Stimulated activated CD4-positive, alpha-beta T cell treated with anti-CD3 and anti-CD28 coated beads, Interleukin-2, amount 100 ng/mL, for 4 hours (primary cell): ENCODE measurements around the gene ZNF418.
"Not testable (repeated sequence)": the region's sequence is repeated elsewhere in the genome, so short reads cannot be mapped to it uniquely, and the experiment has no call there.

ENCODE experiments used
- DNase-seq: peaks from one replicate; pipeline ENCODE4 v3.0.0-alpha.2; 2020; ENCODE audit warnings: low read depth

ZNF418 gene

DNA sequence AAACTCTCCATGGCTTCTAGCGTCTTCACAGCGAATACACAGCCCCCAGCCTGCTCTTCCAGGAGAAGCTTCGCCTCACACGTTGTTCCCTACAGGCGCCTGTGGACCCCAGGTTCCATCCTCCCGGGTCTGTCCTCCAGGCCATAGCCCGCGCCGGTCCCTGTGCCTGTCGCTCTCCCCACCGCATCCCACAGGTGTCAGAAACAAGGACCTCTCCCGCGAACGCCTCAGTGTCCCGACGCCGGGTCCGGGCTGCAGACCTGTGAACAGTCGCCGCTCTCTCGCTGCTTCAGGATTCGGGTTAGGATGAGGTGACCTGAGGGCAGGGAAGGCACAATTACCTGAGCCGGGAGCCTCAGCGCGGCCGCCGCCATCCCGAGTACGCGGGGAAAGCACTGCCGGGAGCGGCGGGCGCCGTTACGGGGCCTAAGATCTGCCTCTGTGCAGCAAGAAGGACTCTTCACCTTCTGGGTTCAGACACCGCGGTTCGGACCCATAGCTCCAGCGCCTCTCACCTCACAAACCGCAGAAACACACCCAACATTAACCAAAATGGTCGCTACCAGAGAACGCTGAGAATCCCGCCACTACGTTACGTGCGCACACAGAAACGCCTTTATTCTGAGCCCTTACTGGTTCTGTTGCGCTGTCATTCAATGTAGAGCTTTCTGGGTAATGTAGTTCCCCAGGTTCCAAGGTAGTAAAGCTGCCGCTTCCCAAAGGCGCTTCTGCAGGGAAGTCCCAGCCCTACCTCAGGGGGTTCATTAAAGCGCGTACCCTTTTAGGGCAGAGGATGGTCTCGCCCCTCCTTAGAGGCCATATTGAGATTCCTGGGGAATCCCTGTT lies at the start of gene ZNF418:
ZNF418 (minus strand) TSS at position 583 of the 846 bp plus-strand sequence. CDS start 1,580 bp downstream, outside the sequence.
- DNase-seq, result no peak

DNA sequence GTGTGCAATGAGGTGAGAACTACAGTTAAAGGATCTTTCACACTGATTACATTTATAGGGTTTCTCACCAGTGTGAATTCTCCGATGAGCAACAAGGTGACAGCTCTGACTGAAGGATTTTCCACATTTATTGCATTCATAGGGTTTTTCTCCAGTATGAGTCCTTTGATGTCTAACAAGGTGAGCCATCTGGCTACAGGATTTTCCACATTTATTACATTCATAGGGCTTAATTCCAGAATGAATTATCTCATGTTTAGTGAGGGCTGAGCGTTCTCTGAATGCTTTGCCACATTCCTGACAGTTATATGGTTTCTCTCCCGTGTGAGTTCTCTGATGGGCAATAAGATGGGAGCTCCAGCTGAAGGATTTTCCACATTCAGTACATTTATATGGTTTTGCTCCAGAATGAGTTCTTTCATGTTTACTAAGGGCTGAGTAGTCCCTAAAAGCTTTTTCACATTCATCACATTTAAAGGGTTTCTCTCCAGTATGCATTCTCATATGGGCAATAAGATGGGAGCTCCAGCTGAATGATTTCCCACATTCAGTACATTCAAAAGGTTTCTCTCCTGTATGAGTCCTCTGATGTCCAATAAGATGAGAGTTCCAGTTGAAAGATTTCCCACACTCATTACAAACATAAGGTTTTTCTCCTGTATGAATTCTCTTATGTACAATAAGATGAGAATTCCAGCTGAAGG lies 43.5 kb upstream of the ZNF418 start:
- no peak for DNase-seq

DNA sequence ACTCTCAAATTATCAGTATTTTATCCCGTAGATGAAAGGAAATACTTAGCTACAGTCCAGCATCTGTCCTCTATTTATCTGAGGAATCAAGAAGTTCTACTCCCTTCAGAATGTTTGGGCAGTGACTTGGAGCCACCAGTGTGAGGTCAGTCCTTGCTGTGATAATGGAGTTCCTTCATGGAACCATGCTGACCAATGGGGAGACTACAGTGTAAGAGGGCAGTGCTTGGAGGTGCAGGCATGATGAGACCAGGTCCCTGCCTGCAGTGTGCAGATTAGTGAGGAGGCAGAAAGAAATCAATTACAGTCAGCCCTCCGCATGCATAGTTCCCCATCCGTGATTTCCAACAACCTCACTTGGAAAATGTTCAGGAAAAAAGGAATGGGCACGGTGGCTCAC lies 39.2 kb upstream of the ZNF418 start, which contains the start of gene C19orf18:
C19orf18 (minus strand) TSS at position 101 of the 400 bp plus-strand sequence. CDS start 102 bp downstream, outside the sequence.
- DNase-seq, result no peak

DNA sequence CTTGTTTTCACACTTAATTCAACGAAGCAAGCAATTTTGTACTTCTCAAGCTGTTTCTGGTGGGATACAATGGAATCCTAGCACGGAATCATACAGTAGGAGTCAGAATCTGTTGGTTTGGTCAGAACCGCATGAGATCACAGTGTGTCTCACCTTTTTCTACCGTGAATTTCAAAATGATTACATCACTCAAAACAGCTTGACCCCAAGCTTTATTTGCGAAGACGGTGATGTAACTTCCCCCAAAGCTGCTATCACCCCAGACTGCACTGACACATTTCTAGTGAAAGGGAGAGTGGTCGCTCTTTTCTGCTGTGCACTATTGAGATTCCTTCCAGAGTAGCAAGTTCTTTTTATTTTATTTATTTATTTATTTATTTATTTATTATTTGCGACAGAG lies 29.6 kb upstream of the ZNF418 start:
- no peak for DNase-seq

DNA sequence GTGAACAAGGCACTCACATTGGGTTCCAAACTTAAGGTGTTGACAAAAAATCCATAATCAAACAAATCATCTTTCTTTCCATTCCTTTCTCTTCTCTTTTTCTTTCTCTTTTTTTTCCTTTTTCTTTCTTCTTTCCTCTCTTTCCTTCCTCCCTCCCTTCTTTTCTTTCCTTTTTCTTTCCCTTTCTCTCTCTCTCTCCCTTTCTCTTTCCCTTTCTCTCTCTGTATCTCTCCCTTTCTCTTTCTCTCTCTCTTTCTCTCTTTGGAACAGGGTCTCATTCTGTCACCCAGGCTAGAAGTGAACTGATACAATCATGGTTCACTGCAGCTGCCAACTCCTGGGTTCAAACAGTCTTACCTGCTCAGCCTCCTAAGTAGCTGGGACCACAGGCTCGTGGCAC lies 26.6 kb upstream of the ZNF418 start:
- DNase-seq, result no peak

DNA sequence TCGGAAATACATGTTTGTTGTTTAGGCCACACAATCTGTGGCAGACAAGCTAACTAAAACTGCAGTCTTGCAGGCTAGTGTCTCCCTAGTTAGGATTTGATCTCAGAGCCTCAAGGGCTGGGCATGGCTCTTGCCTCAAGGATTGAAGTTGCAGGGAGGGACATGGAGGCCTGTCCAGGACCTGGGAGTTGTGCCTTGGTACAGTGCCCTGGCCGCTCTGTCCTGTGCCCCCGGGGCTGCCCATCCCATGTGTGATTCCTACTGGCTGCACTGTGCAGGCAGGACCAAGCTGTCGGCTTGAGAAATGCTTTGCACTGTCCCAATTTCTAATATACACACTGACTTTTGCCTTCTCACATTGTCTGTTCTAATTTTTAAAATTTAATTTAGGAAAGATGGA lies 19.8 kb upstream of the ZNF418 start:
- DNase-seq, result no peak

DNA sequence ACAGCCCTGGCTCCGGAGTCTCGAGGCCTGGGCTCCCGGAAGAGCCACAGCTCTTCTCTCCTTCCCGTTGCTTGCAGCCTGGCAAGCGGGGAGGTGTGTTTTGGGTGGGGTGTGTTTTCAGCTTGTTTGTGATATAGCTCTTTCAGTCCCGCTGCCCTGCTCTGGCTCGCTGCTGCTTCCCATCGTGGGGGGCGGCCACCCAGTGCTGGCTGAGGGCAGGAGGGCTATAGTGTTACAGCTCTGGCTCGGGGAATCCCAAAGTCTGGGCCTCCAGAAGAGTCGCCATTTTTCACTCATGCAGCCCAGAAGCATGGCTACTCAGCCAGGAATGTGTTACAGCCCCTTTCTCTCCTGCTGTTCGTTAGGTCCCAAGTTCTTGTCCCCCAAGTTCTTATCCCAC lies 14.5 kb upstream of the ZNF418 start:
- no peak for DNase-seq

DNA sequence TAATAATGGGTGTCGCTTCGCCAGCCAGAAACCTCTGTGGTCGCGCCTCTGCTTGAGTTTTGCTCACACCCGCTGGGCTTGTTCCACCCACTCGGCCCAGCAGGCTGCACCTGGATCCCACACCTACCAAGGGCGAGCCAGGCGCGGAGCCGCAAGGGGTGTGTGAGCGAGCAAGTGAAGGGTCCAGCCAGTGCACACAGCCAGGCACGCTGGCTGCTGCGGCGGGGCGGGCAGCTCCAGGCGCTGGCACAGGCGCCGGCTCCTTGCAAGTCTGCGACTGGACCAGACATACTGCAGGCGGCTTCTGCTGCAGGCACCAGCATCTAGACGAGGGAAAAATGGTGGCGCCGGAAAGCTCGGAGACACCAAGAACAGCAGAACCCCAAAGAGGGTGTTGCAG lies 14.1 kb upstream of the ZNF418 start:
- no peak for DNase-seq

DNA sequence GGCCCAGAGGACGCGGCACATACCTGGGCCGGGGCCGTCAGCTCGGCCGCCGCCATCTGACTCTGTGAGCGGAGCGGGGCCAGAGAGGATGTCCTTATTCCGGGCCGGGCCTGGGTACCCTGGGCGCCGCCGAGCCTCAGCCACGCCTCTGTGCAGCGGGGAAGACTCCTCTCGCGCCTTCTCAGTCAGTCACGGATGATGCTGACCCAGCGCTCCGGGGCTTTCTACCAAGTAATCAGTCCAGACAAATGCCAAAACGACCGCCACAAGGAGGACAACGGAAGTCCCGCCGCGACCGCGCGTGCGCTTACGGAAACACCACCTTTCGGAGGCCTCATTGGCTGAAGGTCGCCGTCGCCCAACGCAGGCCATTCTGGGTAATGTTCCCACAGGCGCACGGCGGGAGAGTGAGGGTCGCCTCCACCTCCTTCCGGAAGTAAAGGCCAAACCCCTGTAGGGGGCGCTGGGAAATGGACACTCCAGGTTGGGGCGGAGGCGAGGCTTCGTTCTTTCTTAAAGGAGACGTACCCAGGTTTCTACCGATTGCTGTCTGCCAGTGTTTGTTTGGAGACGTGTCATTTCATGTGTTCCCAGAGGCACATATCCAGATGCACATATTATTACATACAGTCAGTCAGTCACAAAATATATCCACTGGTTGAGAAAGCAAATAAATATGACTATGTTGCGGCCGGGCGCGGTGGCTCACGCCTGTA lies 12.4 kb upstream of the ZNF418 start, which contains the start of gene ZNF256:
ZNF256 (minus strand) TSS at position 288 of the 716 bp plus-strand sequence; CDS start at position 56, 232 bp downstream.
- peak; percentile 86 for DNase-seq

DNA sequence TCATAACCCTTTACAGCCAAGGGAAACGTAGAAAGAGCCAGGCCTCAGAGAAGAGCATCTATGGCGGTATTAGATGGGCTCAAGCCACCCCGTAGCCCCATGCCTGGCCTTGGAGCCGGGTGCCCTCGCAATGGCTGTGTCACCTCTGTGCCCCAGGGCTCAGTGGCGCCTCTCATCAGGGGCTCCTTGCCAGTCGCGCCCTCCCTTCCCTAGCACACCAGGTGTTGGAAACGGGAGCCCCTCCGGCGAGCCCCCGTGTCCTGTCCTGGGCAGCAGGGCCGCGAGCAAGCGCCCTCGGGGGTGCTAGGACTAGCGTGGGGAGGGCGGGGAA lies 11.9 kb upstream of the ZNF418 start:
- no peak for DNase-seq

DNA sequence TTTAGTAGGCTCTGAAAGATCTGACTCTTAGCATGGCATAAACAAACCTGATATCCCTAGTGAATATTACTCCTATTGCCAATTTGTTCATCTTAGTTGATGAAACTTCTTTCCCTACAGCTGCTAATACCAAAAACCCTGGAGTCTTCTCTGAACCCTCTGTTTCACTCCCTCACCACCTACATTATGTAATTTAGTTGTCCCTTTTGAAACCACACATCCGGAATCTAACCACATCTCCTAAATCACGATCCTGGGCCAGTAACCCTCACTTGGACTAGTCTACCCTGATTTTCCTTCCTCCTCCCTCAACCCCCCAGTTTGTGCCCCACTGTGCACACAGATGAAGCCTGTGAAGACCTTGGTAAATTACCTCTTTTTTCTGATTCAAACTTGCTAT lies 11.1 kb upstream of the ZNF418 start:
- DNase-seq, result no peak

DNA sequence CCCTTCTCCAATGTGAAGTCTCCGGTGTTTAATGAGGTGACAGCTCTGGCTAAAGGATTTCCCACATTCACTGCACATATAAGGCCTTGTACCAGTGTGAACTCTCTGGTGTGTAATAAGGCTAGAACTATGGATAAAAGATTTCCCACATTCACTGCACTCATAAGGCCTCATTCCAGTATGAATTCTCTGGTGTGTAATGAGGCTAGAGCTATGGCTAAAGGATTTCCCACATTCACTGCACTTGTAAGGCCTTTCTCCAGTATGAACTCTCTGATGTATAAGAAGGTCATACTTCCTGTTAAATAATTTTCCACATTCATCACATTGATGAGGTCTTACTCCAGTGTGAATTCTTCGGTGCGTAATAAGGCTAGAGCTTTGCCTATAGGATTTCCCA lies 6.4 kb upstream of the ZNF418 start:
- DNase-seq, result no peak

DNA sequence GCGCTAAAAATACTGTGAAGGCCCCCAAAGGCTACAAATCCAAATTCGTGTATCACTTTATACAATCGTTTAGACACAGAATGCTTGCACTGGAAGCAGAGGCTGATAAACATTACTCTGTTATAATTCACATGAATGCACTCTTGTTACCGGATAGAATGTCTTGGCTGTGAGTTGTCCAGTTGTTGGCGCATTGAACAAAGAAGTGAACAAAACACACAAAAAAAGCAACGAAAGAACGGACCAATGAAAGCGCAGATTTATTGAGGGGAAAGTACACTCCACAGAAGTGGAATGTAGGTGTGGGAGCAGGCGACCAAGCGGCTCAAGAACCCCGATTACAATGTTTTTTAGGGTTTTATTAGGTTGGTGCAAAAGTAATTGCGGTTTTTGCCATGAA lies 529 bp upstream of the ZNF418 start:
- no peak for DNase-seq

DNA sequence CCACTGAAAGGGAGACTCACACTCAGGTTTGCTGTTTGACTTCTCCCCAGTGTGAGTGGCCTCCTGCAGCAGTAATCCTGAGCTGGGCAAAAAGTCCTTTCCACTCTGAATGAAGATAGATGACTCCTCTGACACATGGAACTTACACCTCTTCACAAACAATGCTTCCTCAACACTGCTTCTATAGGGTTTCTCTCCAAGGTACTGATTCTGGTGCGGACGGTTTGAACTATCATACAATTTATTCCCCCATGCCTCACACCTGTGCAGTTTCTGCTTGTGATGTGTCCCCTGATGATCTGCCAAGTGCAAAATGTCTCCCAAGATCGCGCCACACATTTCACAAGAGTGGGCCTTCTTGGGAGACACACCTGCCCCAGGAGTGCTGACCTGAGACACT lies 7.6 kb downstream of the ZNF418 start:
- no peak for DNase-seq

DNA sequence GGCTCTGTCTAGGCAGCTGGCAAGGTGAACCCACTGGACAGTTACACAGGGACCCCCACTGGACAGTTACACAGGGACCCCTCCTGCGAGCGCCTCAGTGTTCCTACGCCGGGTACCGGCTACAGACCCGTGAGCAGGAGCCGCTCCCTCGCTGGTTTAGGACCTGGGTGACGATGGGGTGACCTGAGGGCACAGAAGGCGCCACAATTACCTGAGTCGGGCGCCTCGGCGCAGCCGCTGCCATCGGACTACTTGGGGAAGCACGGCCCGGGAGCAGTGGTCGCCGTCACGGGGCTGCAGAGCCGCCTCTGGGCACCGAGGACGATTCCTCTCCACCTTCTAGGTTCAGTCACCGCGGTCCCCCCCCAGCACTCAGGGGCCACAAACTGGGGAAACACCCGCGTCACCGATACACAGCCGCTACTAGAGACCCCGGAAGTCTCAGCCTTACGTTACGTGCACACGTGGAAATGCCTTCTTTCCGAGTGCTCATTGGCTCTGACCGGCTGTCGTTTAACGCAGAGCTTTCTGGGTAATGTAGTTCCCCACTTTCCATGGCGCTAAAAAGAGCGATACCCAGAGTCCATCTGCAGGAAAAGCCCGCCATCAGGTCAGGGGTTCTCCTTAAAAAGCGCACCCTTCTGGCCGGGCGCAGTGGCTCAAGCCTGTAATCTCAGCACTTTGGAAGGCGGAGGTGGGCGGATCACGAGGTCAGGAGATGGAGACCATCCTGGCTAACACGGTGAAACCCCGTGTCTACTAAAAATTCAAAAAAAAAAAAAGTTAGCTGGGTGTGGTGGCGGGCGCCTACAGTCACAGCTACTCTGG lies 18.8 kb downstream of the ZNF418 start, which contains the start of gene ZNF417:
ZNF417 (minus strand) TSS at position 425 of the 828 bp plus-strand sequence; CDS start at position 244, 181 bp downstream.
- peak; percentile 80 for DNase-seq

DNA sequence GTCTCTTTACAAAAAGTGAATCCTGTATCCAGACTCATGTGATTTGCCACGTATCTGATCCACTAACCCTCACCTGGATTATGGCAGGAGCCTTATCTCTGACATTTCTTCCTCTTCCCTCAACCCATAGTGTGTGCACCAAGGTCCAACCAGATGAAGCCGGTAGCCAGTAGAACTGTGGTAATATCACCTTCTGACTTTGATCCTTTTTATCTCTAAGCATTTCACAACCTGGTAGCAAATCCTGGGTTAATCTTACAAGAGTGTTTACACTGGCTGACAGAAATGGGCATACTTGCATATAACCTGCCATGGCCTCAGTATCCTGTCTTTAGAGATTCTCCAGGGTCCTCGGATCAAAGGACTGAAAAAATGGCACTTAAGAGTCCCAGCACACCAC lies 20.7 kb downstream of the ZNF418 start:
- DNase-seq, result no peak

DNA sequence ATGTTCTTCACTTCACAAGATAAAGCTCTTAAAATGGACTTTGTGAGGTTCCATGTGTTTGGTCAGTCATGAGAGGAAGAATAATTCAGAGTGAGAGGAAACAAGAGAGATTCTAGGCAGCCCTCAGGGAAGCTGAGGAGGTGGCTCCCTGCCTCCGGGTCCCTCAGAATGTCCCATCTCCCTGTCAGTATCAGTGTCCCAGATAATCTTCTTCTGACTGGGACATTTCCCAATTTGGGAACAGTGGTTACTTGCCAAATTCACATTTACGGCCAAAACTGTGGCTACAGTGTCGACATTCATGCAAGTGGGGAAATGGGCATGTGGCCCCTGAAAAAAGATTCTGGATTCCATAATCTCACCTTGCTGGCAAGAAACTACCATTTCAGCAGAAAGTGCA lies 27.8 kb downstream of the ZNF418 start:
- DNase-seq, result no peak

DNA sequence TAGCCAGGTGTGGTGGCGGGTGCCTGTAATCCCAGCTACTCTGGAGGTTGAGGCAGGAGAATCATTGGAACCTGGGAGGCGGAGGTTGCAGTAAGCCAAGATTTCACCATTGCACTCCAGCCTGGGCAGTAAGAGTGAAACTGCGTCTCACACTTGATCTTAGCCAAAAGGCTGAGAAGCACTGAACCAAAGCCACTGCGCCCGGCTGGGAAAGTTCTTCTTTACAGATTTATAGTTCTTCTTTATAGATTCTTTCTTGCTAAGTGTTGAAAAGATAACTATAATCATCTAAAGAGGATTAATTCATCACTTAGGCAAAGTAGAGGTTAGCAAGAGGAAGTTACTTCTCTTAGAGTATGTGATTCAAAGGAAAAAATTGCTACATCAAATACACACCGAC lies 29.9 kb downstream of the ZNF418 start:
- no peak for DNase-seq

DNA sequence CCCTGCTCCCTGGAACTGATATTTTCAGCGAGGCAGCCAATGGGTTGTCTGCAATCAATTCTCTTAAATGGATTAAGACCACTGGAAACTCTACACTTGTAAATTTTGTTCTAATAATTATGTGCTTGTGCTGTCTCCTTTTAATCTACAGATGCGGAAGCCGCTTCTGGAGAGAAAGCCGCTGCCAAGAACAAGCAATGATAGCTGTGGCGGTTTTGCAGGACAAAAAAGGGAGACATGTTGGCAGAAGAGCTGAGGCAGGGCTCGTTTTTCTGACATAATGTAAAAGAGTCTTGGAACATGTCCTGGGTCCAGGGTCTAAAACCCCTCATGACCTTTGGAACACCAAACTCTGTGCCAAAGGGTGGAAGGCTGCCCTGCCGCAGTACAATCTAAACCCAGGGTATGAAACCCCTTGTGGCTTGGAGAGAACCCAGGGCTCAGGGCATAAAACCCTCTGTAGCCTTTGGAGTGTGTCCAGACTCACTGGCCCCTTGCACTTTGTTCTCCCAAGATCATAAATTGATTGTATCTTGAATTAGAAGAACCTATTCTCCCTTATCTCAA lies 31.5 kb downstream of the ZNF418 start:
- no peak for DNase-seq

DNA sequence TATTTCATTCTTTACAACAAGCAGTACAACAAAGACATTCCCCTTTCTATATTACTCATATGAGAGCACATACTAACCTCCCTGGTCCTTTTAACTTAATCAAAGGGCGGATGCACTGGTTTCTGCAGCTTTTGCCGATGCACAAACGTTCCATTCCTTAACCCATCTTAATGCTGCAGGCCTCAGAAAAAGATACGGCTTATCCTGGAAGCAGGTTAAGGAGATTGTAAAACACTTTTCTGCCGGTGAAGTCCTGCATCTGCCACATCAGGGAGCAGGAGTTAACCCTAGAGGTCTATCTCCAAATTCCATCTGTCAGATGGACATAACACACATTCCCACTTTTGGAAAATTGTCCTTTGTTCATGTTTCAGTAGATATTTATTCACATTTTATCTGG lies 34.9 kb downstream of the ZNF418 start:
- DNase-seq, result no peak

DNA sequence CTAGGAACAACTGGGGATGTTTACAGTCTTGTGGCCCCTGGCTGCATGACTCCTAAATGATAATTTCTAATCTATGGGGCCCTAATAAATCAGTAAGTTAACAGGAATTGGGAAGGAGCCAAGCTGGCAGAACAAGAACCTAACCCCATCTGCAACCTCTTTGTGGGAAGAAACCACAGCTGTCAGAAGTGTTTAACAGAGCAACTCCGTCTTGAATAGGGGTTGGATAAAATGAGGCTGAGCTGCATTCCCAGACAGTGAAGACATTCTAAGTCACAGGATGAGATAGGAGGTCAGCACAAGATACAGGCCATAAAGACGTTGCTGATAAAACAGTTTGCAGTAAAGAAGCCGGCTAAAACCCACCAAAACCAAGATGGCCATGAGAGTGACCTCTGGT lies 44.5 kb downstream of the ZNF418 start:
- not testable (repeated sequence) for DNase-seq
